Activated T-cell treated with anti-CD3 and anti-CD28 coated beads for 4 hours (primary cell): ENCODE measurements around the gene ATG13.
A peak's percentile ranks its signal among the peaks of the same experiment; 100 is the strongest.
"Not testable (repeated sequence)": the region's sequence is repeated elsewhere in the genome, so short reads cannot be mapped to it uniquely, and the experiment has no call there.

Source experiments
- DNase-seq: peaks from one replicate; pipeline ENCODE4 v3.0.0-alpha.2; 2020

The ATG13 gene

DNA sequence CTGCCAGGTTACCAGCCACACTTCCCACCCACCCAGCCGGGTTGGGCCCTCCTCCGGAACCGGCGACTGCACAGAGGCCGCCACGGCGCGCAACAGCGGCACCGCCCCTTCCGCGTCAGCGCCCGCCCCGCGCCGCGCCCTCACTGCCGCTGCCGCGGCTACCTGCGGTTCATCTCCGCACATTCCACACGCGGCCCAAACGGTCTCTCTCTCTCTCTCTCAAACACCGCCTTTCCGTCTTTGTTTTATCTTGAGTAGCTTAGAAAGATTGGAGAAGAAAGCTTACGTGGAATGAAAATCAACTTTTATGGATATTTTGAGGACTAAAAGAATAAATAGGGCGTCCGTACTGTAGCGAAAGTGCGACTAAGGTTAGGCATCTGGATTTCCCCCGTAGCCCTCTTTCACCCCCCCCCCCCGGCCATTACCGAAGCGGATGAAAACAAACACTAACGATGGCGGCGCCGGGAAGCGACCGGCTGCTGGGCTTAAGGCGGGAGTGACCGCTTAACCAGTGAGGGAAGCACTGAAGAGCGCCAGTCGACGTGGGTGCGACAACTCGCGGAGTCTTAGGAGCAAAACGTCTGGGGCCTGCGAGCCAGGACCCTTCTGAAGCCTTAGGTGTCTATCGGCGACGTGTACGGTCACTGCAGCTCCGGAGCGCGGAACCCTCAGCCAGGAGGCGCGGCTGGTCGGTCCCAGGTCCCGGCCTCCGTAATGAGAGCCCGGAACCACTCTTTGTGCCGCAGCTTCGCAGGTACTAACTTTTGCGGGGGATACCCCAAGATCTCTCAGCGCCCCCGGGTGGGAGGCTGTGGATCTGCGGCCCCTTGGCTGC is at the start of gene ATG13, which contains the start of gene HARBI1:
TSS of gene ATG13 (plus strand) at position 420 of the 838 bp plus-strand sequence. CDS start 26,739 bp downstream, outside the sequence.
TSS of gene HARBI1 (minus strand) at position 94 of the 838 bp plus-strand sequence. CDS start 990 bp downstream, outside the sequence.
- DNase-seq, result peak; percentile 88

GRCh38 chr11:46570790-46571398 is 46.5 kb upstream of the ATG13 start:
- DNase-seq, result no peak

GRCh38 chr11:46574656-46575055 is 42.7 kb upstream of the ATG13 start:
- no peak for DNase-seq

DNA sequence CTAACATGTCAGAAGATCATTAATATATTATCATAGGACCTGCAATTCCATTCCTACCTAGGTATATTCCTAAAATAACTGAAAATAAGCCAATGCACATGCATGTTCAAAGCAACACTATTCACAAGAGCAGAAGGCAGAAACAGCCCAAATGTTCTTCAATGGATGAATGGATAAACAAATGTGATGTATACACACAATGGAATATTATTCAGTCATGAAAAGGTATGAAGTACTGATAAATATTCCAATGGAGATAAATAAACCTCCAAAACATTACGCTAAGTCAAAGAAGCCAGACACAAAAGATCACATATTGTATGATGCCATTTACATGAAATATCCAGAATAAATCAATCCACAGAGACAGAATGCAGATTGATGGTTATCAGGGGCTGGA is 40.3 kb upstream of the ATG13 start:
- DNase-seq, result no peak

DNA sequence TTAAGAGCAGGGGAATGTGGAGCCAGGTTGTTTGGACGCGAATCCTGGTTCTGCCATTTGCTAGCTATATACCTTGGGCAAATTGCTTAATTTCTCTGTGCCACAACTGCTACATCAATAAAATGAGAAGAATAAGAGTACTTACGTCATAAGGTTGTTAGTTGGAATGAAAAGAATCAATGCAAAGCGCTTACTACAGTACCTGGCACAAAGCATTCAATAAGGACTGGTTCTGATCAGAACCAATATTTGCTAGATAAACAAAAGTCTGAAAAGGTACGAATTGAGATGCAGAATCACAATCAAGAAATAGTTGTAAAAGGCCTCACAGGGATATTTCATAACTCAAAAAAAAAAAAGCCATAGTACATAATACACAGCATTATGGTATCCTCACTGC is 34.8 kb upstream of the ATG13 start:
- DNase-seq, result no peak

GRCh38 chr11:46583513-46583912 is 33.8 kb upstream of the ATG13 start:
- DNase-seq, result not testable (repeated sequence)

GRCh38 chr11:46588131-46588530 is 29.2 kb upstream of the ATG13 start:
- no peak for DNase-seq

DNA sequence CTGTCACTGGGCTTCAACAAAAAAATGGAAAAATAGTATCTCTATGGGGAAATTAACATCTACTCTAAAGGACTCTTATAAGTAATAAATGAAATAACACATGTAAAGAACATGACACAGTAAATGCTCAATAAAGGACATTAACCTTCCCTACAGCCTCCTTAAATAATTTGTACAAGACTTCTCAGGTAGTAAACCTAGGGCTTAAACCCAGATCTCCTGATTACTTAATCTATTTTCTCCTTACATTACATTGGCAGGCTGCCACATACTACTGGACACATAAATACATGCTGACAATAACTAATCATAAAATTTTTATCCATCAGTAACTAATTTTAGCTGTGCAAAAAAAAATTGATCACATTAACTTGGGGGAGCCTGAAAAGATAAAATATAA is 28.4 kb upstream of the ATG13 start:
- no peak for DNase-seq

DNA sequence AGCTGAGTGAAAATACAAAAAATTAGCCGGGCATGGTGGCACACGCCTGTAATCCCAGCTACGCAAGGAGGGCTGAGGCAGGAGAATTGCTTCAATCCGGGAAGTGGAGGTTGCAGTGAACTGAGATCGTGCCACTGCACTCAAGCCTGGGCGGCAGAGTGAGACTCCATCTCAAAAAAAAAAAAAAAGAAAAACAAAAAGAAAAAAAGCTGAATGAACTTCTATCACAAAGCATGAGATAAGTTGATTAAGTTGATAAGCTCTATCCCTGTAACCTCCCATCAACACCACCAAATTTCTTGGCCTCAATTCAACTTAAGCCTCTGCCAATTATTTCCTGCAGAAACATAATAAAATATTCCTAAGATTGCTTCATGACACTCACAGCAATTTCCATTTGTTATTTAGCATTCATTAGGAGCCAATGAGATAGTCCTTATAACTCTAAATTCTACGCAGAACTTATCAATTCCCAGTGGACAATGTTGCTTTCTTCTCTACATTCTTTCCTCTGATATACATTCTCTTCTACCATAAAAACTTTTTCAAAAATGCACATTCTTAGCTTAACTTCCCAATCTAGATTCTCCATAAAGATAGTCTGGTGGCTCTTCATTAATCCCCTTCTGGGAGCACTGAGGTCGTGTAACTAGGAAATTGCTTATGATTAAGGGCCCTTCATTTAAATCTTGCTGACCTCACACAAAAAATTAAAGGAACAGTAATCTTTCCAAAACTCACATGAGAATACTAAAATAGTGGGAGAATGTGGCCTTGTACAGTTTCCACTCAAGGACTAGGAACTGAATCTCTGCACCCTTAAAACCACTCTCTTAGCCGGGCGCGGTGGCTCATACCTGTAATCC is 26.4 kb upstream of the ATG13 start:
- no peak for DNase-seq

- DNase-seq, result peak; percentile 85
Observed at GRCh38 chr11:46593550-46594373, 23.6 kb upstream of the ATG13 start, which contains the start of gene AMBRA1. AMBRA1 (minus strand) TSS chr11:46594023; CDS start chr11:46548380, 45,643 bp downstream.

GRCh38 chr11:46594374-46594700 is 23.0 kb upstream of the ATG13 start:
- no peak for DNase-seq

DNA sequence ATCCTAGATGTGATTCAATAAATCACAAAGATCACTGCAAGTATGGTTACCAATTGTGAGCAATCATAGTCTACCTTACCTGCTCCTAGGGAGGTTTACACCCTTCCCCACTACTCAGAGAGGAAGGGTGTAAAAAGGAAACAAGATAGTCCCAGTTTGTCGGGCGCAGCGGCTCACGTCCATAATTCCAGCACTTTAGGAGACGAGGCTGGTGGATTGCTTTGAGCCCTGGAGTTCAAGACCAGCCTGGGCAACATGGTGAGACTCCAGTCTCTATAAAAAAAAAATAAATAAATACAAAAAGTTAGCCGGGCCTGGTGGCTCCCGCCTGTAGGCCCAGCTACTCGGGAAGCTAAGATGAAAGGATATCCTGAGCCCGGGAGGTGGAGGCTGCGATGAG is 22.6 kb upstream of the ATG13 start:
- no peak for DNase-seq

GRCh38 chr11:46597155-46597554 is 20.2 kb upstream of the ATG13 start:
- DNase-seq, result no peak

- DNase-seq, result no peak
Observed at GRCh38 chr11:46597609-46598219, 19.6 kb upstream of the ATG13 start.

DNA sequence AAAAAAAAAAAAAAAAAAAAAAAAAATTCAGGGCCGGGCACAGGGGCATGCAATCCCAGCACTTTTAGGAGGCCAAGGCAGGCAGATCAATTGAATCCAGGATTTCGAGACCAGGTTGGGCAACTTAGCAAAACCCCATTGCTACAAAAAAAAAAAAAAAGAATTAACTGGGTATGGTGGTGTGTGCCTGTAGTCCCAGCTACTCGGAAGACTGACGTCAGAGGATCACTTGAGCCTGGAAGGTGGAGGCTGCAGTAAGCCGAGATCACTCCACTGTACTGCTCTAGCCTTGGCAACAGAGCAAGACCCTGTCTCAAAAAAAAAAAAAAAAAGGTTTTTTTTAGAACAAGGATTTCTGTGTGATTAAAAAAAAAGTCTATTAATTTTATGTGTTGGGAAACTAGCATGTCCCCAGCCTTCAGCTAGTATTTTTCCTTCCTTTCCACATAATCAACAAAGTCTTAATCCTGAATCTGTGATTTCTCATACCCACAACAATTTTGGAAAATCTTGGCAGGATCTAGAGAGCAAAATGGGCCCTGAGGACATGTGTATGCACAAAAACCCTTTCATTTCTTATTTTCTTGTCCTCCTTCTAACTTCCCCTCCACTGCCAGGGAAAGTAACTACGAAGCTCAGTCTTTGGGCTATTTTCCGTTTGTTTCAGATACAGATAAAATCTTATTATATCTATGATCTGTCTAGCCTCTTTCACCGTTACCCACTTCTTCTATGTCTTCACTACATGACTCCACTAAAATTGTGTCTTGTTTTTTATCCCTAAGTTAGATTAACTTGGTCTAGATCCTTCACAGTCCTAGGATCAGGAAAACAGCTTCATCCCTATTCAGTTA is 17.8 kb upstream of the ATG13 start:
- no peak for DNase-seq

DNA sequence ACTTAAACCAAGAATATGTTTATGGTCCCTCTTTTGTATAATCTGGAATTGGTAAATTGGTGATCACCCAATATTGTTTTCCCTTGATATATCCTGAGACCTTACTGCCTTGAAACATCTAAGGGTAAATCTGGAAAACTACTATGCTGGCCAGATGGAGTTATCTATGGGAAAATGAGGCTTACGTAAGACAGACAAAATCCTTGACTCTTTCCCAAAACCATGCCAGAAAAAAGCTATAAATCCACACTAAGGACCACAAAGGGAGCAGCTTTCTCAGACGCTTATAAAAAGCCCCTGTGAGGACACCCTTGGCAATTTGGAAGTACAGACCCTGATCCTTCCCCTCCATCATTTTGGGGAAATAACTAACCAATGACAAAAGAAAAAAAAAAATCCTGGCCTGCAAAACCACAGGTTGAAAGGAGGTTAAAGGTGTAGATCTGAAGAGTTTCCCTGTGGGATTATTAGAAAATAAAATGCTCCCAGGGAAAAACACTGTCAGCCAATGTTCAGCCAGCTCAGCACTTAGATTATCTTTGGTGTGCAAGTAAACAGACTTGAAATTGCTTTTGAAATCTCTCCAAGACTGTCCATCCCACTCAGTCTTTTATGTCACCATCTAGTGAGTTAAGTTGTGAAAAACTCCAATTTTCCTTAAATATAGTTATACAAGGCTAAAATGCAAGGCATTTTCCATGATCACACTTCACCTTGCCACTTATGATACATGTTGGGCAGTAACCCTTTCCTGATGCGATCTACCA is 17.0 kb upstream of the ATG13 start:
- no peak for DNase-seq

GRCh38 chr11:46601129-46601528 is 16.2 kb upstream of the ATG13 start:
- DNase-seq, result no peak

GRCh38 chr11:46603704-46604308 is 13.5 kb upstream of the ATG13 start:
- DNase-seq, result no peak

DNA sequence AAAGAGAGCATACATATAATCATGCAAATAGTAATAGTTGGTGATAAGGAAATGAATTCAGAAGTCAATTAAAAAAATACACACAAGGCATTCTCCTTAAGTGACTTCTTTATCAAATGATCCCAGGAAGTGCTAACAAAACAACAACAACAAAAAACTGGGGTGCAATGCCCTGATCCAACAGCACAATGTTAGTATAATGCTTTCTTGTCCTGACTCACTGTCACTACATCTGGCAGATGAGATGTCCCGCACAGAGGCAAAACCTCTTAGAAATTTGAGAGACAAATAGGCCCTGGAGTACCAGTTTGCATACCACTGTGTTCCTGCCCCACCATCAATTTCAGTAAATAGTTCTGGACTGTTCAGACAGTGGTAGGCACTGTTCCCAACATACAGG is 12.6 kb upstream of the ATG13 start:
- no peak for DNase-seq

- no peak for DNase-seq
Observed at GRCh38 chr11:46607516-46607915, 9.8 kb upstream of the ATG13 start.
